GM12801 (cell line): ENCODE data around the gene ALDH1A2.

ENCODE experiments used
- CTCF ChIP-seq: IDR thresholded peaks from one replicate; pipeline ENCODE4 v1.5.1; 2011; ENCODE audit warnings: control low read depth; ENCODE audit not compliant: insufficient read length; ENCODE audit errors: extremely low read depth

Gene ALDH1A2

GRCh38 chr15:57923750-57924149, 141.8 kb downstream of the ALDH1A2 start:
- TF ChIP-seq CTCF: no peak

GRCh38 chr15:57923306-57923705, 142.2 kb downstream of the ALDH1A2 start:
- no peak for TF ChIP-seq CTCF

GRCh38 chr15:57922776-57923175, 142.7 kb downstream of the ALDH1A2 start:
- TF ChIP-seq CTCF: no peak

- no peak for TF ChIP-seq CTCF
Measured at GRCh38 chr15:57921371-57921770, 144.1 kb downstream of the ALDH1A2 start.

- no peak for TF ChIP-seq CTCF
Measured at GRCh38 chr15:57920911-57921310, 144.6 kb downstream of the ALDH1A2 start.

- no peak for TF ChIP-seq CTCF
Measured at GRCh38 chr15:57919754-57920153, 145.8 kb downstream of the ALDH1A2 start.

- no peak for TF ChIP-seq CTCF
Measured at GRCh38 chr15:57917998-57918397, 147.5 kb downstream of the ALDH1A2 start.

GRCh38 chr15:57916695-57917094, 148.8 kb downstream of the ALDH1A2 start:
- TF ChIP-seq CTCF: no peak
